ENCODE data around the gene OTOF. TPM values are rescaled to one million over a fixed set of nuclear protein-coding genes. Genes with fewer than 3 reads are reported as not detected.
"Not testable (repeated sequence)": the region's sequence is repeated elsewhere in the genome, so short reads cannot be mapped to it uniquely, and the experiment has no call there.

OTOF gene
- total RNA-seq, 2 donors from 2014 or later = 0.50 to 0.57 TPM

GRCh38 chr2:26472821-26473655, 4.9 kb downstream of the OTOF start:
- ATAC-seq (no peak), DNase-seq (ENCODE audit: low spot score) (no peak)
- H3K27me3 Mint-ChIP-seq = peaks cover 0 to 6% of the 10 kb centered on the region in 2 donors
- H3K4me1 Mint-ChIP-seq (ENCODE audit: low read depth in 2 of 2) = peaks cover 4 to 5% of the 10 kb centered on the region in 2 donors
- H3K36me3 Mint-ChIP-seq = no peaks in the 10 kb centered on the region
- no peak overlapping the region for H3K27ac Mint-ChIP-seq
- H3K4me3 Mint-ChIP-seq = no peak overlapping the region
- H3K9me3 Mint-ChIP-seq = no peaks in the 10 kb centered on the region

- Mint-ChIP-seq H3K27me3 (peaks cover 0 to 3% of the 10 kb centered on the region in 2 donors), H3K36me3 (no peaks in the 10 kb centered on the region), H3K27ac (no peak overlapping the region), H3K4me3 (no peak overlapping the region), H3K4me1 (ENCODE audit: low read depth in 2 of 2) (no peaks in the 10 kb centered on the region), H3K9me3 (no peaks in the 10 kb centered on the region)
- ATAC-seq = no peak
- DNase-seq (ENCODE audit: low spot score) = no peak
Observed at GRCh38 chr2:26471766-26472706, 5.9 kb downstream of the OTOF start.

DNA sequence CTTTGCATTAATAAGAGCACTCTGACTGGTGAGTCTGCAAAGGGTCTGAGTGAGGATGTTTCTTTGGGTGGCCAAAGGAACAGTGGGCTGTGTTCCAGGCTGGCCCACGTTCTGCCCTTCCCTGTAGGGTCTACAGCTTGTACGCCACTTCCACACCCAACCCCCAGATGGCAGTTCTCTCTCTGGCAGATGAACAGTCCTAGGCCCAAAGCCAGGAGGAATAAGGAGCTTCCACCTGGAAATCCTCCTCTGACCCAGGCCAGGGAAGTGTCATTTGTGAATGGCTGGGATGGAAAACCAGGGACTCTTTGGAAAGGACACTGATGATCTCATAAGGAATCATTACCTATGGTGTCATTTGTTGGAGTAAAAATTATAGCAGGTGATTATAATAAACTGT, 6.6 kb downstream of the OTOF start:
- Mint-ChIP-seq H3K36me3 (no peaks in the 10 kb centered on the region), H3K27me3 (peaks cover 0 to 3% of the 10 kb centered on the region in 2 donors), H3K9me3 (no peaks in the 10 kb centered on the region), H3K4me3 (no peak overlapping the region), H3K4me1 (ENCODE audit: low read depth in 2 of 2) (no peaks in the 10 kb centered on the region), H3K27ac (no peak overlapping the region)
- DNase-seq (ENCODE audit: low spot score) (no peak), ATAC-seq (no peak)

- H3K27ac Mint-ChIP-seq = no peak overlapping the region
- no peak overlapping the region for H3K4me3 Mint-ChIP-seq
Observed at GRCh38 chr2:26470601-26471260, 7.2 kb downstream of the OTOF start.

GRCh38 chr2:26469955-26470354, 8.0 kb downstream of the OTOF start:
- H3K27me3 Mint-ChIP-seq = peaks cover 0 to 3% of the 10 kb centered on the region in 2 donors
- H3K27ac Mint-ChIP-seq = no peak overlapping the region
- no peaks in the 10 kb centered on the region for H3K4me1 Mint-ChIP-seq (ENCODE audit: low read depth in 2 of 2)
- H3K4me3 Mint-ChIP-seq = no peak overlapping the region
- no peaks in the 10 kb centered on the region for H3K36me3 Mint-ChIP-seq
- no peak for DNase-seq (ENCODE audit: low spot score)
- ATAC-seq = no peak
- no peaks in the 10 kb centered on the region for H3K9me3 Mint-ChIP-seq

More at GRCh38 chr2:26470601-26471260, 7.2 kb downstream of the OTOF start:
- H3K27me3 Mint-ChIP-seq = peaks cover 0 to 3% of the 10 kb centered on the region in 2 donors
- no peak for ATAC-seq
- no peaks in the 10 kb centered on the region for H3K36me3 Mint-ChIP-seq
- DNase-seq (ENCODE audit: low spot score) = no peak
- no peaks in the 10 kb centered on the region for H3K9me3 Mint-ChIP-seq
- H3K4me1 Mint-ChIP-seq (ENCODE audit: low read depth in 2 of 2) = no peaks in the 10 kb centered on the region

- Mint-ChIP-seq H3K27ac (no peak overlapping the region), H3K36me3 (no peaks in the 10 kb centered on the region), H3K27me3 (peaks cover 0 to 3% of the 10 kb centered on the region in 2 donors), H3K4me3 (no peak overlapping the region), H3K4me1 (ENCODE audit: low read depth in 2 of 2) (no peaks in the 10 kb centered on the region), H3K9me3 (no peaks in the 10 kb centered on the region)
- ATAC-seq = no peak
- no peak for DNase-seq (ENCODE audit: low spot score)
Observed at GRCh38 chr2:26469092-26469710, 8.7 kb downstream of the OTOF start.

GRCh38 chr2:26468544-26468943, 9.4 kb downstream of the OTOF start:
- not testable (repeated sequence) for DNase-seq (ENCODE audit: low spot score); ATAC-seq; H3K9me3 Mint-ChIP-seq; H3K36me3 Mint-ChIP-seq; H3K27me3 Mint-ChIP-seq; H3K4me3 Mint-ChIP-seq; H3K27ac Mint-ChIP-seq; H3K4me1 Mint-ChIP-seq (ENCODE audit: low read depth in 2 of 2)

GRCh38 chr2:26466662-26467310, 11.1 kb downstream of the OTOF start:
- H3K4me1 Mint-ChIP-seq (ENCODE audit: low read depth in 2 of 2) = no peaks in the 10 kb centered on the region
- ATAC-seq = no peak
- peaks cover 0 to 3% of the 10 kb centered on the region in 2 donors for H3K27me3 Mint-ChIP-seq

DNA sequence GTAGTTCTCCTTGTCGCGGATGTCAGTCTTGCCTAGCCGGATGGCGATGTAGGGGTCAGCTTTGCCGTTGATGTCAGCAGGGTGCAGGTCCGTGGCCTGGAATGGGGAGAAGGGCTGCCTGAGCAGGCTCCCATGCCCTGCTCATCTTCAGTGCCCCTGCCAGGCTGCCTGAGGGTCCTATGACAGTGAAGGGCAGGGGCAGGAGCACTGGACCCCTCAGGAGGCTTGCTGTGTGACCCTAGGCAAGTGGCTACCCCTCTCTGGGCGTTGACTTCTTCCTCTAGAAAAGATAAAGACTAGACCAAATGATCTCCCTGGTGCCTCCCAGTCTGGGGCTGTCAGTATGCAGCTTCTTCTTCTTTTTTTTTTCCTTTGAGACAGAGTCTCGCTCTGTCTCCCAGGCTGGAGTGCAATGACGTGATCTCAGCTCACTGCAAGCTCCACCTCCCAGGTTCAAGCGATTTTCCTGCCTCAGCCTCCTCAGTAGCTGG, 11.9 kb downstream of the OTOF start:
- H3K9me3 Mint-ChIP-seq = no peaks in the 10 kb centered on the region
- DNase-seq (ENCODE audit: low spot score) (no peak), ATAC-seq (no peak)
- no peaks in the 10 kb centered on the region for H3K36me3 Mint-ChIP-seq
- H3K4me1 Mint-ChIP-seq (ENCODE audit: low read depth in 2 of 2) = no peaks in the 10 kb centered on the region
- no peak overlapping the region for H3K27ac Mint-ChIP-seq
- no peak overlapping the region for H3K4me3 Mint-ChIP-seq
- peaks cover 0 to 3% of the 10 kb centered on the region in 2 donors for H3K27me3 Mint-ChIP-seq

More at GRCh38 chr2:26466662-26467310, 11.1 kb downstream of the OTOF start:
- no peak overlapping the region for H3K4me3 Mint-ChIP-seq
- H3K9me3 Mint-ChIP-seq = no peaks in the 10 kb centered on the region
- H3K36me3 Mint-ChIP-seq = no peaks in the 10 kb centered on the region
- no peak overlapping the region for H3K27ac Mint-ChIP-seq
- DNase-seq (ENCODE audit: low spot score) = no peak

GRCh38 chr2:26465266-26465925, 12.5 kb downstream of the OTOF start:
- DNase-seq (ENCODE audit: low spot score) (no peak), ATAC-seq (no peak)
- H3K9me3 Mint-ChIP-seq = no peaks in the 10 kb centered on the region
- no peaks in the 10 kb centered on the region for H3K4me1 Mint-ChIP-seq (ENCODE audit: low read depth in 2 of 2)
- peaks cover 0 to 3% of the 10 kb centered on the region in 2 donors for H3K27me3 Mint-ChIP-seq
- H3K27ac Mint-ChIP-seq = no peak overlapping the region
- no peaks in the 10 kb centered on the region for H3K36me3 Mint-ChIP-seq
- H3K4me3 Mint-ChIP-seq = no peak overlapping the region

GRCh38 chr2:26464390-26465265, 13.3 kb downstream of the OTOF start:
- Mint-ChIP-seq H3K27ac (no peak overlapping the region), H3K4me3 (no peak overlapping the region), H3K36me3 (no peaks in the 10 kb centered on the region), H3K9me3 (no peaks in the 10 kb centered on the region), H3K4me1 (ENCODE audit: low read depth in 2 of 2) (no peaks in the 10 kb centered on the region), H3K27me3 (no peaks in the 10 kb centered on the region)
- DNase-seq (ENCODE audit: low spot score) = no peak
- ATAC-seq = no peak

Measured in natural killer cell treated with Interleukin-12 subunit alpha and Interleukin-12 subunit beta and Interleukin-15 and Interleukin-18, amount 100 ng/mL, for 72 hours (primary cell).